ENCODE measurements around the gene C6orf120.

Gene C6orf120

GRCh38 chr6:169685860-169686259, 16.1 kb upstream of the C6orf120 start:
- no peak for DNase-seq (ENCODE audit: low spot score)

GRCh38 chr6:169689287-169689686, 12.6 kb upstream of the C6orf120 start:
- H3K9ac ChIP-seq (ENCODE audit: low read depth, low read length, poor library complexity) = no peak overlapping the region
- peaks cover 20 to 81% of the 10 kb centered on the region in 2 donors for H3K36me3 ChIP-seq (replicated peaks in 1 of 2; ENCODE audit: control insufficient read depth in 2 of 2, insufficient read depth in 2 of 2, low read length in 2 of 2)
- no peak overlapping the region for H3K14ac ChIP-seq (ENCODE audit: low read length)
- peaks cover 15 to 82% of the 10 kb centered on the region in 2 donors for H3K9me3 ChIP-seq (replicated peaks in 1 of 2; ENCODE audit: control insufficient read depth in 2 of 2, insufficient read depth in 1 of 2, low read depth in 1 of 2, low read length in 2 of 2)
- H3K4ac ChIP-seq (ENCODE audit: low read length) = no peak overlapping the region
- no peak overlapping the region for H2BK120ac ChIP-seq (ENCODE audit: low read depth, low read length)
- no peak for DNase-seq (ENCODE audit: low spot score)
- H2AFZ ChIP-seq (ENCODE audit: low read length) = no peak overlapping the region
- no peak overlapping the region for H4K8ac ChIP-seq (ENCODE audit: low read depth, low read length)
- peaks cover 0 to 2% (median 0%) of the 10 kb centered on the region in 3 experiments for H3K27me3 ChIP-seq (ENCODE audit: control insufficient read depth in 3 of 3, insufficient read depth in 3 of 3, low read depth in 1 of 3, low read length in 3 of 3)
- H2BK5ac ChIP-seq (ENCODE audit: low read length) = no peak overlapping the region
- WGBS, 2 donors (ENCODE audit: extremely low coverage in 2 of 2, insufficient read length in 2 of 2, insufficient replicate concordance in 1 of 2) = no CpG with 5 or more reads among the region's 6 CpGs
- H2AK5ac ChIP-seq (ENCODE audit: low read depth, low read length) = no peak overlapping the region
- H2BK12ac ChIP-seq (ENCODE audit: low read length) = no peak overlapping the region
- H2BK15ac ChIP-seq (ENCODE audit: low read length) = no peak overlapping the region
- H3K18ac ChIP-seq (ENCODE audit: low read length) = no peak overlapping the region
- H3K4me1 ChIP-seq (ENCODE audit: control insufficient read depth in 2 of 2, insufficient read depth in 1 of 2, low read depth in 1 of 2, low read length in 2 of 2) = no peaks in the 10 kb centered on the region
- H4K91ac ChIP-seq (ENCODE audit: low read depth, low read length, poor library complexity) = no peak overlapping the region
- H3K4me2 ChIP-seq (ENCODE audit: insufficient read depth, low read length, poor library complexity, severe bottlenecking) = no peak overlapping the region
- peaks cover 9% of the 10 kb centered on the region for H3K79me1 ChIP-seq (ENCODE audit: low read depth, low read length)
- H3K23ac ChIP-seq (ENCODE audit: low read depth, low read length, poor library complexity) = no peak overlapping the region
- no peak overlapping the region for H3K4me3 ChIP-seq (ENCODE audit: low read length in 2 of 2)
- H3K27ac ChIP-seq (replicated peaks; ENCODE audit: low read length) = no peak overlapping the region

More at GRCh38 chr6:169685860-169686259, 16.1 kb upstream of the C6orf120 start:
- H3K4ac ChIP-seq (ENCODE audit: low read length) = no peak overlapping the region
- no peak overlapping the region for H3K4me2 ChIP-seq (ENCODE audit: insufficient read depth, low read length, poor library complexity, severe bottlenecking)
- no peaks in the 10 kb centered on the region for H3K4me1 ChIP-seq (ENCODE audit: control insufficient read depth in 2 of 2, insufficient read depth in 1 of 2, low read depth in 1 of 2, low read length in 2 of 2)
- H2BK120ac ChIP-seq (ENCODE audit: low read depth, low read length) = no peak overlapping the region
- peaks cover 17 to 63% of the 10 kb centered on the region in 2 donors for H3K9me3 ChIP-seq (replicated peaks in 1 of 2; ENCODE audit: control insufficient read depth in 2 of 2, insufficient read depth in 1 of 2, low read depth in 1 of 2, low read length in 2 of 2)
- H2BK5ac ChIP-seq (ENCODE audit: low read length) = no peak overlapping the region
- H3K27me3 ChIP-seq (ENCODE audit: control insufficient read depth in 3 of 3, insufficient read depth in 3 of 3, low read depth in 1 of 3, low read length in 3 of 3) = peaks cover 0 to 2% (median 0%) of the 10 kb centered on the region in 3 experiments
- H4K8ac ChIP-seq (ENCODE audit: low read depth, low read length) = no peak overlapping the region
- peaks cover 25 to 79% of the 10 kb centered on the region in 2 donors for H3K36me3 ChIP-seq (replicated peaks in 1 of 2; ENCODE audit: control insufficient read depth in 2 of 2, insufficient read depth in 2 of 2, low read length in 2 of 2)
- no CpG with 5 or more reads among the region's 2 CpGs for WGBS, 2 donors (ENCODE audit: extremely low coverage in 2 of 2, insufficient read length in 2 of 2, insufficient replicate concordance in 1 of 2)
- no peak overlapping the region for H3K9ac ChIP-seq (ENCODE audit: low read depth, low read length, poor library complexity)
- no peak overlapping the region for H2BK12ac ChIP-seq (ENCODE audit: low read length)
- H3K4me3 ChIP-seq (ENCODE audit: low read length in 2 of 2) = no peak overlapping the region
- H2BK15ac ChIP-seq (ENCODE audit: low read length) = no peak overlapping the region
- H2AFZ ChIP-seq (ENCODE audit: low read length) = no peak overlapping the region
- no peak overlapping the region for H3K14ac ChIP-seq (ENCODE audit: low read length)
- no peak overlapping the region for H3K18ac ChIP-seq (ENCODE audit: low read length)
- H3K27ac ChIP-seq (replicated peaks; ENCODE audit: low read length) = no peak overlapping the region
- no peak overlapping the region for H3K23ac ChIP-seq (ENCODE audit: low read depth, low read length, poor library complexity)
- peaks cover 3% of the 10 kb centered on the region for H3K79me1 ChIP-seq (ENCODE audit: low read depth, low read length)
- no peak overlapping the region for H4K91ac ChIP-seq (ENCODE audit: low read depth, low read length, poor library complexity)
- H2AK5ac ChIP-seq (ENCODE audit: low read depth, low read length) = no peak overlapping the region

GRCh38 chr6:169691260-169691659, 10.7 kb upstream of the C6orf120 start:
- Histone ChIP-seq H3K27ac (replicated peaks; ENCODE audit: low read length) (no peak overlapping the region), H3K79me1 (ENCODE audit: low read depth, low read length) (peaks cover 9% of the 10 kb centered on the region), H3K18ac (ENCODE audit: low read length) (no peak overlapping the region), H3K23ac (ENCODE audit: low read depth, low read length, poor library complexity) (no peak overlapping the region), H2AK5ac (ENCODE audit: low read depth, low read length) (no peak overlapping the region), H3K27me3 (ENCODE audit: control insufficient read depth in 3 of 3, insufficient read depth in 3 of 3, low read depth in 1 of 3, low read length in 3 of 3) (no peaks in the 10 kb centered on the region), H3K9ac (ENCODE audit: low read depth, low read length, poor library complexity) (no peak overlapping the region), H2BK5ac (ENCODE audit: low read length) (no peak overlapping the region), H3K9me3 (replicated peaks in 1 of 2; ENCODE audit: control insufficient read depth in 2 of 2, insufficient read depth in 1 of 2, low read depth in 1 of 2, low read length in 2 of 2) (peaks cover 16 to 78% of the 10 kb centered on the region in 2 donors), H3K4me2 (ENCODE audit: insufficient read depth, low read length, poor library complexity, severe bottlenecking) (no peak overlapping the region), H2BK120ac (ENCODE audit: low read depth, low read length) (no peak overlapping the region), H3K4me3 (ENCODE audit: low read length in 2 of 2) (no peak overlapping the region), H2AFZ (ENCODE audit: low read length) (no peak overlapping the region), H3K4me1 (ENCODE audit: control insufficient read depth in 2 of 2, insufficient read depth in 1 of 2, low read depth in 1 of 2, low read length in 2 of 2) (no peaks in the 10 kb centered on the region), H3K14ac (ENCODE audit: low read length) (no peak overlapping the region), H2BK15ac (ENCODE audit: low read length) (no peak overlapping the region), H4K8ac (ENCODE audit: low read depth, low read length) (no peak overlapping the region), H3K36me3 (replicated peaks in 1 of 2; ENCODE audit: control insufficient read depth in 2 of 2, insufficient read depth in 2 of 2, low read length in 2 of 2) (peaks cover 17 to 79% of the 10 kb centered on the region in 2 donors), H4K91ac (ENCODE audit: low read depth, low read length, poor library complexity) (no peak overlapping the region), H3K4ac (ENCODE audit: low read length) (no peak overlapping the region), H2BK12ac (ENCODE audit: low read length) (no peak overlapping the region)
- WGBS, 2 donors (ENCODE audit: extremely low coverage in 2 of 2, insufficient read length in 2 of 2, insufficient replicate concordance in 1 of 2) = no CpG with 5 or more reads among the region's 2 CpGs
- no peak for DNase-seq (ENCODE audit: low spot score)

GRCh38 chr6:169692516-169692915, 9.4 kb upstream of the C6orf120 start:
- no peak overlapping the region for H3K9ac ChIP-seq (ENCODE audit: low read depth, low read length, poor library complexity)
- H4K8ac ChIP-seq (ENCODE audit: low read depth, low read length) = no peak overlapping the region
- no CpG with 5 or more reads among the region's 3 CpGs for WGBS, 2 donors (ENCODE audit: extremely low coverage in 2 of 2, insufficient read length in 2 of 2, insufficient replicate concordance in 1 of 2)
- H3K14ac ChIP-seq (ENCODE audit: low read length) = peak overlapping the region; percentile 5
- no peak overlapping the region for H2AK5ac ChIP-seq (ENCODE audit: low read depth, low read length)
- H3K27ac ChIP-seq (replicated peaks; ENCODE audit: low read length) = no peak overlapping the region
- no peak overlapping the region for H3K4ac ChIP-seq (ENCODE audit: low read length)
- no peak overlapping the region for H4K91ac ChIP-seq (ENCODE audit: low read depth, low read length, poor library complexity)
- no peaks in the 10 kb centered on the region for H3K27me3 ChIP-seq (ENCODE audit: control insufficient read depth in 3 of 3, insufficient read depth in 3 of 3, low read depth in 1 of 3, low read length in 3 of 3)
- no peaks in the 10 kb centered on the region for H3K4me1 ChIP-seq (ENCODE audit: control insufficient read depth in 2 of 2, insufficient read depth in 1 of 2, low read depth in 1 of 2, low read length in 2 of 2)
- H2BK15ac ChIP-seq (ENCODE audit: low read length) = no peak overlapping the region
- H3K23ac ChIP-seq (ENCODE audit: low read depth, low read length, poor library complexity) = no peak overlapping the region
- H3K79me1 ChIP-seq (ENCODE audit: low read depth, low read length) = peaks cover 9% of the 10 kb centered on the region
- DNase-seq (ENCODE audit: low spot score) = no peak
- no peak overlapping the region for H2BK12ac ChIP-seq (ENCODE audit: low read length)
- H3K4me2 ChIP-seq (ENCODE audit: insufficient read depth, low read length, poor library complexity, severe bottlenecking) = no peak overlapping the region
- no peak overlapping the region for H2AFZ ChIP-seq (ENCODE audit: low read length)
- H2BK120ac ChIP-seq (ENCODE audit: low read depth, low read length) = no peak overlapping the region
- H2BK5ac ChIP-seq (ENCODE audit: low read length) = no peak overlapping the region
- H3K18ac ChIP-seq (ENCODE audit: low read length) = no peak overlapping the region
- peak overlapping the region in 1 of 2 donors; percentile 38 for H3K4me3 ChIP-seq (ENCODE audit: low read length in 2 of 2)
- peaks cover 17 to 73% of the 10 kb centered on the region in 2 donors for H3K9me3 ChIP-seq (replicated peaks in 1 of 2; ENCODE audit: control insufficient read depth in 2 of 2, insufficient read depth in 1 of 2, low read depth in 1 of 2, low read length in 2 of 2)
- H3K36me3 ChIP-seq (replicated peaks in 1 of 2; ENCODE audit: control insufficient read depth in 2 of 2, insufficient read depth in 2 of 2, low read length in 2 of 2) = peaks cover 17 to 70% of the 10 kb centered on the region in 2 donors

All from neuronal stem cell (in vitro differentiated cells).